Measurements from ENCODE around the gene TACC2. TPM values are rescaled to one million over a fixed set of nuclear protein-coding genes. Genes with fewer than 3 reads are reported as not detected.
"Not testable (repeated sequence)": the region's sequence is repeated elsewhere in the genome, so short reads cannot be mapped to it uniquely, and the experiment has no call there.

TACC2 gene
- total RNA-seq, 1 donor from 2014 or later: 37.6 TPM

DNA sequence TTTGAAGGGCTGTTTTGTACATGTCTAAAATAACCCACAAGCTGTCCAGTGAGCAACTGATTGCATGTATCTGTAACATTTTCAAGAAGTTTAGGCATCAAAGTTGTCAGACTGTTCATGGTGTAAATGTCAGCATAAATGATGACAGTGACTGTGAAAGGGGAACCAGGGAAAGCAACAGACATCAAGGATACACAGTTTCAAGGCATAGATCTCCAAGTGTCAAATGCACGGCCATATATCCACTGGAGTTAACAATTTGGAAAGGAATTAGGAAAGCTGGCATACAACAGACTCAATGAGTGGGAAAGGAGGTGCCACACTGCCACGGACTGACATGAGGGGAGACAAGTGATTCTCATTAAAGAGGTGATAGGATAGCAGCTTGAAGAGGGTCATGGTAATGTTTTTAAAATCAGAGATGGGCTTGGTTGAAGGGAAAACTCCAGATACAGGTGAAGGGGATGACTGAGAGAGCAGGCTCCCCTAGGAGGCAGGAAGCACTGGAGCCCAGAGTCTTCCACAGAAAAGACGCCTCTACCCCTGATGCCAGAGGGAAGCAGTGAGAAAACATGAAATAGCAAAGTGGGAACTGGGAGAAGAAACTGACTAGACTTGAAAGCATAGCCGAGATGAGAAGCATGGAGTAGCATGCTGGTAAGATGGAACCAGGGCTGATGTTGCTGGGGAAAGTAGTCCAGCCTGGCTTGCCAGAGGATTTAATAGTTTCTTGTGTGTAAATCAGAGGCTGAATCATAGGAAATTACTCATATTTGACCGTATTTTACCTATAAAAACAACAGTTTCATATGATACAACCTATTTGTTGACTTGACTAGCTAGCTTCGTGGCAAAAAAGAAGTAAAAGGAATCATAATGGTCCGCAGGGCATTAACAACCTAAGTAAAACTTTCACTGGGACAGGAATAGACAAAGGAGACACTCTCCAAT is 32.6 kb upstream of the TACC2 start:
- no peaks in the 10 kb centered on the region for H3K9me3 ChIP-seq (ENCODE audit: control insufficient read depth in 3 of 3, low read length in 3 of 3)
- no peak overlapping the region for H3K27ac ChIP-seq (ENCODE audit: low read depth, low read length)
- H3K27me3 ChIP-seq (ENCODE audit: control insufficient read depth in 3 of 3, insufficient read depth in 3 of 3, low read length in 3 of 3): no peaks in the 10 kb centered on the region
- no peak overlapping the region for H3K9ac ChIP-seq (ENCODE audit: low read depth in 1 of 3, low read length in 3 of 3)
- H3K36me3 ChIP-seq (ENCODE audit: control insufficient read depth in 3 of 3, insufficient read depth in 3 of 3, low read length in 3 of 3): peaks cover 12 to 24% (median 21%) of the 10 kb centered on the region in 3 donors
- no peaks in the 10 kb centered on the region for H3K4me1 ChIP-seq (ENCODE audit: control insufficient read depth in 3 of 3, insufficient read depth in 3 of 3, low read length in 3 of 3)
- no peak overlapping the region for H3K4me3 ChIP-seq (ENCODE audit: low read length in 3 of 3)

DNA sequence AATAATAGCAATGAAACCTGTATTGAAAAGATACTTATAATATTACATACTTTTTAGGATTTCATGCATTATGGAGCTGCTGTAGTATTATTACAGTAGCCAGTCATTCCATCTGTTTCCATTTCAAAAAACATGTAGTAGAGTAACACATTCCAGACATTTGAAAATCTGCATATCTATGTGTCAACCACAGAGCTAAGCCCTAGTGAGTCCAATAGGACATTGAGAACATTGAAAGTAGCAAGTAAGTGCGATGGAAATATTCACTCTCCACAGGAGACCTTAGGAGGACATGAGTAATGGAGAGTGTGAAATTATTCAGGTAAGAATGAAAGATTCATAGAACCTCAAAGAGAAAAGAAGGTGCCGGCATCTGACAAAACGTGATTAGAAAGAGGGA is 29.3 kb upstream of the TACC2 start:
- Histone ChIP-seq H3K9me3 (ENCODE audit: control insufficient read depth in 3 of 3, low read length in 3 of 3) (no peaks in the 10 kb centered on the region), H3K27me3 (ENCODE audit: control insufficient read depth in 3 of 3, insufficient read depth in 3 of 3, low read length in 3 of 3) (no peaks in the 10 kb centered on the region), H3K9ac (ENCODE audit: low read depth in 1 of 3, low read length in 3 of 3) (no peak overlapping the region), H3K36me3 (ENCODE audit: control insufficient read depth in 3 of 3, insufficient read depth in 3 of 3, low read length in 3 of 3) (peaks cover 12 to 28% (median 27%) of the 10 kb centered on the region in 3 donors), H3K4me1 (ENCODE audit: control insufficient read depth in 3 of 3, insufficient read depth in 3 of 3, low read length in 3 of 3) (no peaks in the 10 kb centered on the region), H3K4me3 (ENCODE audit: low read length in 3 of 3) (no peak overlapping the region), H3K27ac (ENCODE audit: low read depth, low read length) (no peak overlapping the region)

DNA sequence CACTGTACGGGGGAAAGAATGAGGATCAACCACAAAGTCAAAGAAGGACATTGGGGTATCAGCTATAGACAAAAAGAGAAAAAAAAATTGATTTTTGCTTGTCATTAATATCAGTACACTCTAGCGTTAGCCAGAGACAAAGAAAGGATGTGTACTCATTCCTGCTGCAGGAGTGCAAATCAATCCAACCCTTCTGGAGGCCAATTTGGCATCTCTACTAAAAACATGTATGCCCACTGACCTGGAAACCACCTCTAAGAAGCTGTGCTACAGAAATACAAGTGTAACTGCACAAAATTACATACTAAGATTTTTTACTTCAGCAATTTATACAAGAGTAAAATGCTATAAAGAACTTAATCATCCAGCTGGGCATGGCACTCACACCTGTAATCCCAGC is 27.5 kb upstream of the TACC2 start:
- Histone ChIP-seq H3K9ac (ENCODE audit: low read depth in 1 of 3, low read length in 3 of 3) (no peak overlapping the region), H3K4me3 (ENCODE audit: low read length in 3 of 3) (no peak overlapping the region), H3K27me3 (ENCODE audit: control insufficient read depth in 3 of 3, insufficient read depth in 3 of 3, low read length in 3 of 3) (no peaks in the 10 kb centered on the region), H3K9me3 (ENCODE audit: control insufficient read depth in 3 of 3, low read length in 3 of 3) (no peaks in the 10 kb centered on the region), H3K36me3 (ENCODE audit: control insufficient read depth in 3 of 3, insufficient read depth in 3 of 3, low read length in 3 of 3) (peaks cover 14 to 36% (median 33%) of the 10 kb centered on the region in 3 donors), H3K4me1 (ENCODE audit: control insufficient read depth in 3 of 3, insufficient read depth in 3 of 3, low read length in 3 of 3) (peaks cover 0 to 4% (median 0%) of the 10 kb centered on the region in 3 donors), H3K27ac (ENCODE audit: low read depth, low read length) (no peak overlapping the region)

DNA sequence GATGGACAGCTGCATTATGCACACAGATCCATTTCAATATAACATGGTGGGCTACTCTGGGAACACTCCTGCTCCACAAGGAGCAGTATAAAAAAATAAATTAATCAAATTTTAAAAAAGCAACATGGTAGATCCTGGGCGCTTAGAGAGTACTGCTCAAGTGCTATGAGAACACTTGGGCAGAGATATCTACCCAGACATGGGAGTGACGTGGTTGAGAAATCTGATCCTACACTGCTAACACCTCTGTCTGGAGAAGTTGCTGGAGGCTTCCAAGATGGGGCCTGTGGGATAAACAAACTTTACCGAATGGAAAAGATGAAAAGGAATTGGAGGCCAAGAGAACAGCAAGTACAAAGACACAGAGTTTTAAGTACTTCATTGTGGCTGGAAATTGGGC is 23.0 kb upstream of the TACC2 start:
- no peak overlapping the region for H3K4me3 ChIP-seq (ENCODE audit: low read length in 3 of 3)
- H3K27ac ChIP-seq (ENCODE audit: low read depth, low read length): no peak overlapping the region
- H3K9ac ChIP-seq (ENCODE audit: low read depth in 1 of 3, low read length in 3 of 3): no peak overlapping the region
- no peaks in the 10 kb centered on the region for H3K27me3 ChIP-seq (ENCODE audit: control insufficient read depth in 3 of 3, insufficient read depth in 3 of 3, low read length in 3 of 3)
- peaks cover 25 to 49% (median 43%) of the 10 kb centered on the region in 3 donors for H3K36me3 ChIP-seq (ENCODE audit: control insufficient read depth in 3 of 3, insufficient read depth in 3 of 3, low read length in 3 of 3)
- no peaks in the 10 kb centered on the region for H3K9me3 ChIP-seq (ENCODE audit: control insufficient read depth in 3 of 3, low read length in 3 of 3)
- H3K4me1 ChIP-seq (ENCODE audit: control insufficient read depth in 3 of 3, insufficient read depth in 3 of 3, low read length in 3 of 3): peaks cover 0 to 4% (median 0%) of the 10 kb centered on the region in 3 donors

DNA sequence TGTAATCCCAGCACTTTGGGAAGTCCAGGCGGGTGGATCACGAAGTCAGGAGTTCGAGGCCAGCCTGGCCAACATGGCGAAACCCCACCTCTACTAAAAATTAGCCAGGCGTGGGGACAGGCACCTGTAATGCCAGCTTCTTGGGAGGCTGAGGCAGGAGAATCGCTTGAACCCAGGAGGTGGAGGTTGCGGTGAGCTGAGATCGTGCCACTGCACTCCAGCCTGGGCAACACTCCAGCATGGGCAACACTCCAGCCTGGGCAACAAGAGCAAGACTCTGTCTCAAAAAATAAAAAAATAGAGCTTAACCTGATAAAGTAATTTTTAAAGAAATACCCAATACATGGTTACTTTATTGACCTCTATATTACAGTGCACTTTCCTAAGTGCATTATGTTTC is 19.9 kb upstream of the TACC2 start:
- H3K27ac ChIP-seq (ENCODE audit: low read depth, low read length); H3K9ac ChIP-seq (ENCODE audit: low read depth in 1 of 3, low read length in 3 of 3); H3K9me3 ChIP-seq (ENCODE audit: control insufficient read depth in 3 of 3, low read length in 3 of 3); H3K4me3 ChIP-seq (ENCODE audit: low read length in 3 of 3); H3K27me3 ChIP-seq (ENCODE audit: control insufficient read depth in 3 of 3, insufficient read depth in 3 of 3, low read length in 3 of 3): not testable (repeated sequence)
- H3K4me1 ChIP-seq (ENCODE audit: control insufficient read depth in 3 of 3, insufficient read depth in 3 of 3, low read length in 3 of 3): peaks cover 8 to 14% (median 9%) of the 10 kb centered on the region in 3 donors
- H3K36me3 ChIP-seq (ENCODE audit: control insufficient read depth in 3 of 3, insufficient read depth in 3 of 3, low read length in 3 of 3): peaks cover 32 to 45% (median 37%) of the 10 kb centered on the region in 3 donors

DNA sequence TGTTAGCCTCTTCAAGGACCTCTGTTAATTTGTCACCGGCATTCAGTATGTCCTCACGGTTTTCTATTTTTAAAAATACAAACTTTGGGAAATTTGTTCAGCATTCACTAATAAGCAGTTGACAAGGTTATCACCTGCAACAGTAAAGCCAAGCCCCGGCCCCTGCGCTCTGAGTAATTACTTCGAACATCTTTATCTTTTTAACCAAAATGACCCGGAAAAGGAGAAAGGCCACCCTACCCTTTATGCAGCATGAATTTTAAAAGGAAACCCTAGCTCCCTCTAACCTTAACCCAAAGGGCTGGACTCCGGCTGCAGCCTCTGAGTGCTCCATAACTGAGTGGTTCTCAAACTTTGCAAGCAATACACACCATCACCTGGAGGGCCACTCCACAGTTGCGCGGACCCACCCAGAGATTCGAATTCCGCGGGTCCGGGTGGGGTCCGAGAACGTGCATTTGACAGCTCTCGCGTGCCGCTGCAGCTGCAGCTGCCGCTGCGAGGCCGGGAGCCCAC is 14.9 kb upstream of the TACC2 start:
- Histone ChIP-seq H3K27me3 (ENCODE audit: control insufficient read depth in 3 of 3, insufficient read depth in 3 of 3, low read length in 3 of 3) (no peaks in the 10 kb centered on the region), H3K27ac (ENCODE audit: low read depth, low read length) (peak overlapping the region; percentile 94), H3K36me3 (ENCODE audit: control insufficient read depth in 3 of 3, insufficient read depth in 3 of 3, low read length in 3 of 3) (peaks cover 7 to 10% (median 10%) of the 10 kb centered on the region in 3 donors), H3K4me1 (ENCODE audit: control insufficient read depth in 3 of 3, insufficient read depth in 3 of 3, low read length in 3 of 3) (peaks cover 14 to 15% (median 15%) of the 10 kb centered on the region in 3 donors), H3K9me3 (ENCODE audit: control insufficient read depth in 3 of 3, low read length in 3 of 3) (no peaks in the 10 kb centered on the region), H3K4me3 (ENCODE audit: low read length in 3 of 3) (peak overlapping the region; percentile 75 to 83 (median 81)), H3K9ac (ENCODE audit: low read depth in 1 of 3, low read length in 3 of 3) (peak overlapping the region; percentile 83 to 94 (median 92))

DNA sequence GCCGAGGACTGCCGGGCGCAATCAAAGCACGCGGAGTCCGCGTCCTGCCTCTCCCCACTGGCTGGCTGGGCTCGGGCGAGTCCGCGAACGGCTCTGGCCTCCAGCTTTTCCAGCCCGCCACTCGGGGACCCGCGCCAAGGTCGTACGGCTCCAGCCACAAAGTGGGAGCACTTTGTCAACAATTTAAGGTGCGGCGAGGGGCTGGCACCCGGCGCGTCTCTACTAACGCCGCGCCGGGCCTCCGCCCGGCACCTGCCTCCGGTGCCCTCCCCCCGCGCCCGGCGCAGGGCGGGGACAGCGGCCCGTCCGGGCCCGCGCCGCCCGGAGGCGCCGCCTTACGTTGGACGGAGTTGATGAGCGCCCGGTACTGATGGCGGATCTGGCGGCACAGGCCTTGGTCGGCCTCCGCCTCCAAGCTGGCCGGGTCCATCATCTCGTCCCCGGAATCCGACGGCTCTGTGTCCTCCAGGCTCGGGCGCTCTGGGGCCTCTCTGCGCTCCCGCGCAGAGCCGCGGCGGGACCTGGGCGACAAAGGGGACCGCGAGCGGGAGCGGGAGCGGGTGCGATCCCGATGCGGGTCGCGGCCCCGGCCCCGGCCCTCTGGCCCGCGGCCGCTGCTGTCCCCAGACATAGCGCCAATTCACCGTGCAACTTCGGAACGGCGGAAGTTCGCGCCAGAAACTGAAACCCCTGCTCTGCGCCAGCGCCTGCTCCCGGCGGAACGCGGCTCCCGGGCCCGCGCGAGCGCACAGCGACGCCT is 14.2 kb upstream of the TACC2 start, which contains the start of gene NSMCE4A:
TSS of gene NSMCE4A (minus strand) at position 683 of the 760 bp plus-strand sequence. CDS start at position 631, 52 bp downstream.
- Histone ChIP-seq H3K9ac (ENCODE audit: low read depth in 1 of 3, low read length in 3 of 3) (peak within 1 kb of the TSS; percentile 83 to 94 (median 92)), H3K4me3 (ENCODE audit: low read length in 3 of 3) (peak within 1 kb of the TSS; percentile 75 to 83 (median 81)), H3K4me1 (ENCODE audit: control insufficient read depth in 3 of 3, insufficient read depth in 3 of 3, low read length in 3 of 3) (peaks cover 14 to 15% (median 15%) of the 10 kb centered on the region in 3 donors), H3K27me3 (ENCODE audit: control insufficient read depth in 3 of 3, insufficient read depth in 3 of 3, low read length in 3 of 3) (no peaks in the 10 kb centered on the region), H3K9me3 (ENCODE audit: control insufficient read depth in 3 of 3, low read length in 3 of 3) (no peaks in the 10 kb centered on the region), H3K27ac (ENCODE audit: low read depth, low read length) (peak within 1 kb of the TSS; percentile 94), H3K36me3 (ENCODE audit: control insufficient read depth in 3 of 3, insufficient read depth in 3 of 3, low read length in 3 of 3) (peaks cover 5 to 10% (median 9%) of the 10 kb centered on the region in 3 donors)

DNA sequence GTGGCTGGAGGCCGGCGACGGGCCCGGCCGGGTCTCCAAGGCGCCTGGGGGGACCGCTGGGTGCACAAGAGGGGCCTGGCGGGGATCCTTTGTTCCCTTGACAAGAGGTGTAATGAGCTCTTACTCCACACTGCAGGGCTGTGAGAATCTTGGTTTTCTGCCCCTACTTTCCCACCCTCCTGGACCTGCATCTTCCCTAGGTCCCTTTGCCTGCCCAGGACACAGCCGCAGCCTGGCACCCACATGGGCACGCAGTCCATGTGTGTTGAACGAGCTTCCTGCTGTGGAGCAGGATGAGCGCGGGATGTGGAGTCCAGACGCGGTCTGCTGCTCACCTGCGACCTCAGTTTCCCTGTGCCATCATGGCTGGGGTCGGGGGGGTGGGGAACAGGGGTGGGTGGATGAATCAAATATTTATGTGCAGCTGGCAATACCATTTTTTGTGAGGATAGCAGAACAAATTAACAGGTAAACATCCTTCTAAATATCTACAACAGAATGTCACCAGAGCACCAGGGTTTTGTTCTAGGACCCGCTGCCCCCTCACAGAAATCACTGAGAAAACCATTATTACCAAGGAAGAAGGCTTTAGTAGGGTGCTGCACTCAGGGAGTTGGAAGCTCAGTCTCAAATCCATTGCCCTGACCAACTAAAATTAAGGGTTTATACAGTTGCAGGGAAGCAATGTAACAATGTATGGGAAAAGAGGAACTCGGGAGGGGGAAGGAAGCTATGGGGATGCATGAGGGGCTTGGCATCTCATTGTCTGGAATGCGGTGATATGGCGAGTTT is 13.5 kb upstream of the TACC2 start:
- no peaks in the 10 kb centered on the region for H3K27me3 ChIP-seq (ENCODE audit: control insufficient read depth in 3 of 3, insufficient read depth in 3 of 3, low read length in 3 of 3)

DNA sequence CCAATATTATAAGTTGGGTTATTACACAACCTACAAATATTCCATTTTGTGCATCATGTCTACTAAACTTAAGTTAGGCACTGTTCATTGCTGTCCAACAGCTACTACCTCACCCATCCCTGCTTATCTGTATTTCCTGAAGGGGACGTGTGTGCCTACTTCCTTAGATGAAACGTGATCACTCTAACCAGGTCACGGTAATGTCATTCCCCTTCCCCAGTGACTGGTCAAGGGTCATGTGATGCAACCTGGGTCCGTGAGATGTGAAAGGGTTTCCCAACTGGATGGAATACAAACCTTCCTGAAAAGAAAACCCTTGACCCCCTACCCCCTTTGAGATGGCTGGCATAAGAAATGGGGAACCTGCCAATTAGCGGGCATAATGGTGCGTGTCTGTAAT is 12.4 kb upstream of the TACC2 start:
- Histone ChIP-seq H3K27me3 (ENCODE audit: control insufficient read depth in 3 of 3, insufficient read depth in 3 of 3, low read length in 3 of 3) (no peaks in the 10 kb centered on the region), H3K9ac (ENCODE audit: low read depth in 1 of 3, low read length in 3 of 3) (no peak overlapping the region), H3K4me1 (ENCODE audit: control insufficient read depth in 3 of 3, insufficient read depth in 3 of 3, low read length in 3 of 3) (peaks cover 14 to 15% (median 15%) of the 10 kb centered on the region in 3 donors), H3K36me3 (ENCODE audit: control insufficient read depth in 3 of 3, insufficient read depth in 3 of 3, low read length in 3 of 3) (peaks cover 0 to 5% (median 0%) of the 10 kb centered on the region in 3 donors), H3K9me3 (ENCODE audit: control insufficient read depth in 3 of 3, low read length in 3 of 3) (no peaks in the 10 kb centered on the region), H3K4me3 (ENCODE audit: low read length in 3 of 3) (no peak overlapping the region), H3K27ac (ENCODE audit: low read depth, low read length) (no peak overlapping the region)

More for the DNA sequence above, 13.5 kb upstream of the TACC2 start:
- Histone ChIP-seq H3K27ac (ENCODE audit: low read depth, low read length) (peak overlapping the region; percentile 94), H3K36me3 (ENCODE audit: control insufficient read depth in 3 of 3, insufficient read depth in 3 of 3, low read length in 3 of 3) (peaks cover 0 to 7% (median 5%) of the 10 kb centered on the region in 3 donors), H3K9ac (ENCODE audit: low read depth in 1 of 3, low read length in 3 of 3) (peak overlapping the region; percentile 83 to 94 (median 92)), H3K4me3 (ENCODE audit: low read length in 3 of 3) (peak overlapping the region; percentile 75 to 83 (median 81)), H3K9me3 (ENCODE audit: control insufficient read depth in 3 of 3, low read length in 3 of 3) (no peaks in the 10 kb centered on the region), H3K4me1 (ENCODE audit: control insufficient read depth in 3 of 3, insufficient read depth in 3 of 3, low read length in 3 of 3) (peaks cover 14 to 15% (median 15%) of the 10 kb centered on the region in 3 donors)
